Stimulated activated CD4-positive, alpha-beta T cell treated with anti-CD3 and anti-CD28 coated beads, Interleukin-12 subunit alpha, Interleukin-12 subunit beta, amount 100 ng/mL, for 24 hours (primary cell): ENCODE data around the gene CNTNAP3B.
"Not testable (repeated sequence)": the region's sequence is repeated elsewhere in the genome, so short reads cannot be mapped to it uniquely, and the experiment has no call there.

ENCODE experiments used
- DNase-seq, 2 experiments: peaks; one replicate each; pipeline ENCODE4 v3.0.0-alpha.2; 2020; ENCODE audit warnings: low read depth in 2 of 2

Gene CNTNAP3B

DNA sequence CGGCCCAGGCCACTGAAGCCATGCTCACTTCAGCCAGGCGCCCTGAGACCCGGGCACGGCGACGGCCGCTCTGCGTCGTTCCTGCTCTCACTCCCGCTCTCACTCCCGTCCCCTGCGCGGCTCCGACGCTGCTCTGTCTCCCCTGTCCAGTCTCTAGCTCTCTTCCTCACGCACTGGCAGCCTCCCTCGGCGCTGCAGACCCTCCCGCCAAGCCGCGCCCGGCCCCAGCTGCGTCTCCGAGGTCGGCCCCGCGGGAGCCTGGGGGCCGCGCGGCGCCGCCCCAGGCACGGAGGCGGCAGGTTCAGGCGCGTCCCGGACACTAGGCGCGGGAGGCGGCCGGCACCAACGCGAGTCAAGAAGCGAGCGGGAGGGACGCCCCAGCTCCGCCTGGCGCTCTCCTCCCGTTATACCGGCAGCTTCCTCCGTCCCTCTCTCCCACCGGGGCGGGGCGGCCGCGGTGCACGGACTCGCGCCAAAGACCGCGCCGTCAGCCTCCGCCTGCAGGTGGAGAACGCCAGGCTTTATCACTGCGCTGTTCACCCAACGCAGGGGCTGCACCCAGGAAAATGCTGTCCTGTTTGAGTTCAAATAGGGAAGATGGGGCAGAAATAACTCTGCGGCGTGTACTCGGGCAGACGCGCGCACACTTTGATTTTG, at the start of gene CNTNAP3B:
CNTNAP3B (minus strand) TSS at position 354 of the 657 bp plus-strand sequence; CDS start at position 22, 332 bp downstream.
- not testable (repeated sequence) for DNase-seq

DNA sequence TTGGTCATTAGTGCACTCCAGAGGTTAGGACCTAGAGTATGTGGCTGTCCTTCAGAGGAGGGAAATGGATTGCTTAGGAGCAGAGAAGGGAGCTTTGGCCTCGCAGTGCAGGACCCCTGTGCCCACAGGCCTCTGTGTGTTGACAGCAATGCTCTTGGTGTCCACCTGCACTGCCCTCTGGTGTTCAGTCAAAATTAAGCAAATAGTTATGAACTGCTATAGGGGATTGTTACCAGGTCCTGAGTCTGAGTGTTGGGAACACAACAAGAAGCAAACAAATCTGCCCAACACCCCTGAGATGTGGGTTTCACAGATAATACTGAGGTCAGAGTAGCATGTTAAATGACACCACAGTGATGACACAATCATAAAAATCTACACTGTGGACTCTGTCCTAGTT, 31.1 kb upstream of the CNTNAP3B start:
- DNase-seq = not testable (repeated sequence)

DNA sequence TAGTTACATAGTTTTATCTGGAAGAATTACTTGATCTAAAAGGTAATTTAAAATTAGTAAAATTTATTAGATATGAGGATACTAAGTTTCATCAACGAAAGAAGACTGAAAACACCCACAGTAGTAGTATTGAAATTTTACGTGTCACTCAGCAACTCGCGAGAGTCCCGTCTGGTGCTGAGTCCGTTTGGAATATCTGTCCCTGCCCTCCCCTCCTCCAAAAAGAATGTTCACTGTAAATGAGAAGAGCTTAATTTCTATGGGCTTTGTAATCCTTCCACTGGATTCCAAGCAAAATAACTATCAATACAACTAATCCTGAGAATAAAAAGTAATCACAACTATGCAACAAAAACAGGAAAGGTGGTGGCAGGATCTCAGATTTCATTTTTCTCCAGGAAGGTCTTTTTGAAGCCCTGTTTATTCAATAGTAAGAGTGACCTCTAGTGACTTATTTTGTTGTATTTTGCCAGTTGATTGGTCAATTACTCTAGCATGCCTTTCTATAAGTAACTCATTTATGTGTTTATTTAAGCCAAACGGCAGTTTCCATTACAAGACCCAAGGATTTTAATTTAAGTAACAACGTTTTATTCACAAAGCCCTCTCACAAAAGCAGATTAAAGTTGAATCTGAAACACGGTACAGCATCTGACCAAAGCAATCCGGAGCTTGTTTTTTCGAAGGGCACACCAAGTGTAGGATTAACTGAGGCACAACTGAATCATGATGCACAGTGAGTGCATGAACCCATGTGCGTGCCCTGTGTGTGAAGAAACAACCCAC, 2.0 kb downstream of the CNTNAP3B start:
- DNase-seq = not testable (repeated sequence)

DNA sequence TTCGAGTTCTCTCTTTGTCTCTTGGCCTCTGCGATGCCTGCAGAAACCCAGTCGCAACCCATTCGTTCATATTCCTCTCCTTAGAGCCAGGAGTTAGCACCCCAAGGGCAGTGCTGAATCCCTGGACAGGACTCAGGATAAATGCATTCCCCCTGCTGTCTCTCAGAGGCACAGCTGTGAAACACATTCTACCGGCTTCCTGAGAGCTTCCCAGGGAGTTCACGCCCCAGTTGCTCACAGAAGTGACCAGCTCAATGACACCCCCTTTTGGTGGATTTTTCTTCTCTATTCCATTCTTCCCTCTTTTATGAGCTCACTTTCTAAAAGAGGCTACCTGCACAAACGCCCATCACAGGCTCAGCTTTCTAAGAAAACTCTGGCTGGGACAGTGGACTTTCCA, 8.2 kb downstream of the CNTNAP3B start:
- not testable (repeated sequence) for DNase-seq

DNA sequence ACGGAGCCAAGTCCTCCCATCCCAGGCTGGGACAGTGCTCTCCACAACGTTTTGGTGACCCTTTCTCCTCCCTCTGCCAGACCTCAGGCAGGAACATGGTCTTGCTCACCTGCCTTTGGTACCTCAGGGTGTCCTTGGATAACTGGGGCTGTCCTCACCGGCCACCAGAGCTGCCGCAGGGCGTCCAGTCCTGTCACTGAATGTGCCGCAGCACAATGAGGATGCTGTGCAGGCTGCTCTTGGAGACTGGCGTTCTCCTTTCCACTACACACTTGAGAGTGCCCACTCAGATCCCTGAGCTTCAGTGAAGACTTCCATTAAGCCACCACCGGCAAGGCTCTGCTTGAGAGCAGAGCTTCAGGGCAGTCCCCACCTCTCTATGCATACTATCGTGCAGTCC, 33.3 kb downstream of the CNTNAP3B start:
- DNase-seq = not testable (repeated sequence)

DNA sequence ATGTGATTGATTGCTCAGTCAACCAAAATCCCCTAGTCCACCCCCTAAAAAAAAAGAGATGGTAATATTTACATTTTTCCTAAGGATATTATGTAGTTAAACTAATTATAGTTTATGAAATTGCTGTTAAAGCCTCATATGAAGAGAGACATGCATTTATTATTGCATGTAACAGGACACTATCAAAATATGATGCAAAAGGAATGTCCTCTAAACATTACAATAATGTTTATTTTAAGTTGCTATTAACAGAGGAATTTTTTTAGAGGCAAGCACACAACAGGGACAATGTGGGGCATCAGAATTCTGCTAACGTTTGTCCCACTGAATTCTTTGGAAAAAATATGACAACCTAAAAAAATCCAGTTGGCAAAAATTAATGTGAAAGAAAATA, 44.7 kb downstream of the CNTNAP3B start:
- not testable (repeated sequence) for DNase-seq

DNA sequence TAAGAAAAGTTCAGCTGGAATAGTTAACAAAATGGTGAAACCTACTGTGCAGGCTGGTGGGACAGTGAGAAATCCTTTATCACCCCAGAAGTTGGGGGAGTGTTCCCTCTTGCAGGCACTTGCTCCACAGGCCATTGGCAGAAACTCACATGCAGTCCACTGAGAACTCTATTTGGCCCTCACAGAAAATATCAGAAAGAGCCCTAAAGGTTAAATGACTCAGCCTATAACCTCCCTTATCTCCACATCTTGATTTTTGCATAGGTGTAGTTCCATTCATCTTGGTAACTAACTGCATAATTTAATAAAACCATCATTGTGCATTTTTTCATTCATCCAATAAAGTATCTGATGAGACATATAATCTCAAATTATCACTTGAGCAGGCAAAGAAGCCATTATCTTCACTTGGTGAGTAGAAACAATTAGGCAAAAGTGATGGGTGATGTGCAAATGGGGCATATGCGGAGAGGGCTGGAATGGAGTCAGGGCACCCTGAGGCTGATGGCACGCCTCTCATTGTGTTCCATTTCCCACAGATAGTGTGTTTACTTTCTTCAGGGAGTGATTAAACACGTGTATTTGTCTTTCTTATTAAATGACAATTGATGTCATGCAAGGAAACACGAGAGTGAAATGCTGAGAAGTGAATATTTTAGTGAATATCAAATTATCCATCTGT, 45.2 kb downstream of the CNTNAP3B start:
- DNase-seq = not testable (repeated sequence)

DNA sequence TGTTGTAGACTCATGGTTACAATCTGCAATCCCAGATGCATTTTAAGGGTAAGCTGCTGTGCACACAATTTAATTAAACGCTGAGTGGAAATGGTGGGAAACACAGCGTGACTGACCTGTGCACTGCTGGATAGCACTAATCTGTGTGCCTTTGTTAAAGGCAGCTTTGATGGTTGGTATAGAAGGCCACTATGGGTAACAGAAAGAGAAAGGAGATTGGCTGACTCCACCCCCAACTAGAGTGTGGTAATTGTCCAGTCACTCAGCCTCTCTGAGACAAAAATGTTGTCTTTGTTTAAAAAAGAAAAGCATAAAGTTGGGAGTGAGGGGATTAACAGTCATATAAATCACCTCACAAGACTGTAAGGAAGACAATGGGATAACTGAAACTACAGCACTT, 48.9 kb downstream of the CNTNAP3B start:
- DNase-seq = not testable (repeated sequence)

DNA sequence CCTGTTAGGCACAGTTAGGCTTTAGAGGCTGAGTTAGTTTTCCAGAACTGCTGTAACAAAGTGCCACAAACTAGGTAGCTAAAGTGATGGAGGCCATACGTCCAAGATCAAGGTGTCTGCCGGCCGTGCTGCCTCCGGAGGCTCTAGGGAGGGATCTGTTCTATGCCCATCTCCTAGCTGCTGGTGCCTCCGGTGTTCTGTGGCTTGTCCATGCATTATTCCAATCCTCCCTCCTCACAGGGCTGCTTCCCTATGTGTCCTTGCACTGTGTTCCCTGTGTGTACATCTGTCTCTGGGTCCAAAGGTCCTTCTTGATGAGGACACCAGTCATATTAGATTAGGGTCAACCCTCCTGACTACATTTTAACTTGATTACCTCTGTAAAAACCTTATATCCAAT, 54.4 kb downstream of the CNTNAP3B start:
- DNase-seq = not testable (repeated sequence)

DNA sequence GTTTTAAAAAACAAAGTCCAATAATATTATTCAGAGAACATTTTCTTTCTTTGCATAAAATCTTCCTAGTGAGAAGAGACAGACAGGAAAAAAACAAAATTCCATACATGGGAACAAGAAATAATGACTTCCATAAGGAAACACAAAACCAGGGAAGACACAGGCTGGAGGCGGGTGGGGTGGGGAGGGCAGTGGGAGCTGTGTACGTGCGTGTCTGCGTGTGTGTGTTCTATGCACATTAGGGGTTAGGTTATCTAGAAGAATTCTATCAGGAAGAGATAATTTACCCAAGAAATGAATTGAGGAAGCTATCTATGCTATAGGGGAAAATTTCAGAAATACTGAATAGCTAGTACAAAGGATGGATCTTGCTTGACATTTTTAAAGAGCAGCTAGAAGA, 58.2 kb downstream of the CNTNAP3B start:
- DNase-seq = not testable (repeated sequence)

DNA sequence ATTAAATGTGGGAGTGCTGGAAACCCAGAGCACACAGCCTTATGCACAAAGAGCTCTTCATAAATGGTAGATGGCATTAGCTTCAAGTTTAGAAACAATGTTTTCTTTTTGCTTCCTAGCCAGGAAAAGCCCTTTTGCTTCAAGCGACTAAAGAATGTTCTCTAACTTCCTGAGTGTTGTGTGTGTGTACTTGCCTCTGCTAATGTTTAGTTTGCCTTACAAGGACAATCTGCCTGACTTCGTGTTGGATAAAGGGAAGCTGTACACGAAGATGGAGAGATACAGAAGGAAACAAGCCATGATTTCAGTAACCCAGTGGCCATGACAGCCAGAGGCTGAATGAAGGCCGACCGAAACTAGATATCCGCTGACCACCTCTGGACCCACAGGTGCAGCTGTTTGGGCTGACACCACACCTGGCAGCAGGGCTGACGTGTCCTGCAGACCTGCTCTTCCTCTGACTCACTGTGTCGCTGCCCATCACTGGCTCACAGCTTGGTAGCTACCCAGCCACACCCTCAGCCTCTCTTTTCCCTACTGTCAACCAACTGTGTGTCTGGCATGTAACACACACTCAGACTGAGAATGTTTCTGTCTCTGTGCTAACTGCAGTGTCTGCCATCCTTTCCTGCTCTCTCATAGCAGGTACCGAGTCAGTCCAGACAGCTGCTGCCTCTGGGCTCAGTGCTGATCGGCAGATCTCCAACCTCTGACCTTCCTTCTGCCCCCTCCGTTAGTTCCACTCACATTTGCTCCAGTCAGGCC, 59.0 kb downstream of the CNTNAP3B start:
- DNase-seq = not testable (repeated sequence)

DNA sequence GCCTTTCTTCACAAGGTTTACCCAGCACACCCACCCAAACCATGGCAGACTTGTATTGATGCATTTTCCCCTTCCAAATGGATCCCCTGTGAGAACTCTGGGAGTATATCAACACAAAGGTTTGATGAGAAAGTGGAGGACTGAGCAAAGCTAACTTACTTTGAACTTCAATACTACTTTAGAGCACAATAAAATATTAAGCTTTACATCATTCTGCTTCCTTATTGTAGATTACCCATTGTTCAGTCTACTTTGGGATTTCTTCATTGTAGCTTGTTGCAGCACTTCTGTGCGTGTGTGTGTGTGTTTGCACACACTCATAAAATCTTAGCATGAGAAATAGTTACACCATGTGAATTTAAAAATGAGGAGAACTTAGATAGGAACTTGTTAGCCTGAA, 75.4 kb downstream of the CNTNAP3B start:
- DNase-seq = not testable (repeated sequence)

DNA sequence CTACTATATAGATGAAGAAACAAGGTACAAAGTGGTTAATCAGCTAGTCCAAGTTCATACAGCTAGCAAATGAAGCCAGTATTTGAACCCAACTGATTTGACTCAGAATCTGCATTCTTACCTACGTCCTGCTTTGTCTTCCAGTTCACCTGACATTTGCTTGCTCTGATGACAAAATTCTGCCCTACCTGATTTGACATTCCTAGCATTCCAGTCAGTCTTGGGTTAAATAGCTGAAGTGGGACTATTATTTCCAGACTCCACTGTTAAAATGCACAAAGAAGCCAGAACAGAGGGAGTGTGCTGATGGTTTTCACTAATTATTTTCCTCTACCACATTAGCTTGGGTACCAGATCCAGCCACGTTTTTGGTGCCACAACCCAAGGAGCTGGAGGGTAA, 78.5 kb downstream of the CNTNAP3B start:
- DNase-seq = not testable (repeated sequence)

DNA sequence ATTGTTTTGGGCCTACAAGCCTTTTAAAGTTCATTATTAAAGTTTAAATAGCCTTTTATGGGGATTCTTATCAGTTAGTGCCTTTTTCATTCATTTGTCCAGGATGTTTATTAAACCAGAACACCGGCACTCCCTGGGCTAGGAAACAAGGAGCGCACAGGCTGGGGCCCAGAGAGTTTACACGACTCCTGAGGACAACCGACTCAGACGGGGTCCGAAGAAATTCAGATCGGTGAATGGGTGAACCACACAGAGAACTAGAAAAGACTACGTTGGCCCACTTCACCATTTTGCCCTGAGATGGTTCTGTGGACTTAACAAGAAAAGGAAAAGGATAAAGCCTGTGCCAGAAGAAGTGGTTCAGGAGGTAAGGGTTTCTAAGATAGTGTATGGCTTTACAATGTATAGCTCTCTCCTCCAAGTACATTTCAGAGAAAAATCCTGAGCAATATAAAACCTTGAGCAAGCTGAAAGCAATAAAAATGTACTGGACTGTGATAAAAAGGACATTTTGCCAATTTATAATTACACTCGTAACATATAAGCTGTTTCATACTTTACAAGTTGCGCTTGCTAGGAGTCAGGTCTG, 84.7 kb downstream of the CNTNAP3B start:
- not testable (repeated sequence) for DNase-seq

DNA sequence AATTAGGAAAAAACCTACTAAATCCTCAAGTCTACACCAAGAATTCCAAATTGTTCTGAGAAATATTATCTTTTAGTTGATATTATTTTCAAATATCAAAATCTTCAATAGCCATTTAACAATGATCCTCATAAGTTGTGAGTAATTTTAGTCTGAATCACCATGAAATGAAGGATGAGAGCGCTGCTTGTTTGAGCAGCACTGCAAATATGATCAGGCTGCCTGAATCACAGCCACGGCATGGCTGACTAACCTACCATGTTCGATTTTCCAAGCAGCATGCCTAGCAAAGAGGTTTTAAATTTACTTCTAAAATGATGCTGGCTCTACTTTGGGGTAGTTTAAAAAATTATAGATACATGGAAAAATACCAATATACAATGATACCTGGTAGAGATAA, 95.7 kb downstream of the CNTNAP3B start:
- DNase-seq = not testable (repeated sequence)

DNA sequence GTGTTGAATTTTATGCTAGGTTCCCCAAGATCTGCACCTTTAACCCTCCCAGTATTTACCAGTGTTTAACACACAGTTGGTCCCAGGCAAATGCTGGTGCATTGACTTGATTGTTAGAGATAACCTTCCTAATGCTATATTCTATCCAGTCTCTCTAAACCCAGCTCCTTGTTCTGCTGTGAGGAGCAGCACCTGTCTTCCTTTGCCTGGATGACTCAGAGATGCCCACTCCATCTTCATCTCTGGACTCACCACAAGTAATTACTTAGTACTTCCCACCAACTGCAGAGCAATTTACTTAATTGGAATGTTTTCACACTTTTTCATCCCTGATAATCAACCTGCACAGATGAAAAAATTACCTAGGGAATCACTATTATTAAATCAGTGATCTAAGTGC, 108.6 kb downstream of the CNTNAP3B start:
- DNase-seq = not testable (repeated sequence)

DNA sequence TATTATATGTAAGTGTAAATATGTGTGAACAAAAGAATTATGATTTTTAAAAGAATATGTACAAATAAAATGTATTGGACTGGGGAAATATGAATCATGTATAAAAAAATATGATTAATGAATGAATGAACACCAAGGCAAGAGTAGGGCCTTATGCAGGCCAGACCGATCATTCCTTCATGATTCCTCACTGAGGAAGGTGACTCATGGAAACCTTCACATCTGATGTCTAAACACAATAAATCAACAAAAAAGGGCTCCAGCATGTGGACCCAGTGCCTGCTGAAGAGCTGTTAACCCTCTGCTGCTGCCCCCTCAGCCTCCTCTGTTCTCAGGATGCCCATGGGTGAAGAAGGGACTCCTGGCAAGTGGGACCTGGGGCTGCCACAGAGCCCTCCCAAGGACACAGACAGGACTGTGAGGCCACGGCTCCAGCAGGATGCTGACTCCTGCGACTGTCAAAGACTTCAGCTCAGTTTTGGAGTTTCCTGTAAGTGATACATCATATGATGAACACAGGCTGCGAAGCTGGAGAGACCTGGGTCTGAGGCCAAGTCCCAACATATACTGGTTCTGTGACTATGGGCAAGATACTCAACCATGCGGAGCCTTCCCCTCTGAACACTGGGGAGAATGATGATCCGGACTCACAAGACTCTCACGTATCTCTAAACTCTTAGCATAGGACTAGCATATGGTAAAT, 110.9 kb downstream of the CNTNAP3B start:
- not testable (repeated sequence) for DNase-seq

DNA sequence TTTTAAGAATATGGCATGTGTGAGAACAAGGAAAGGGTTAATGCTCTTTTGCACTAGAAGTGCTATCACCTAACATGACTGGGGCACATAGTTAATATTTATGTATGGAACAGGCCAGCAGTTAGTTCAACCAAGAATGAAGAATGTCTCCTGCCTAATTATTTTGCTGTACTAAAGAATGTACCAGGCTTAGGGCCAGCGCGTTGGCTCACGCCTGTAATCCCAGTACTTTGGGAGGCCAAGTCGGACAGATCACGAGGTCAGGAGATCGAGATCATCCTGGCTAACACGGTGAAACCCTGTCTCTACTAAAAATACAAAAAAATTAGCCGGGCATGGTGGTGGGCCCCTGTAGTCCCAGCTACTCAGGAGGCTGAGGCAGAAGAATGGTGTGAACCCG, 114.9 kb downstream of the CNTNAP3B start:
- DNase-seq = not testable (repeated sequence)

DNA sequence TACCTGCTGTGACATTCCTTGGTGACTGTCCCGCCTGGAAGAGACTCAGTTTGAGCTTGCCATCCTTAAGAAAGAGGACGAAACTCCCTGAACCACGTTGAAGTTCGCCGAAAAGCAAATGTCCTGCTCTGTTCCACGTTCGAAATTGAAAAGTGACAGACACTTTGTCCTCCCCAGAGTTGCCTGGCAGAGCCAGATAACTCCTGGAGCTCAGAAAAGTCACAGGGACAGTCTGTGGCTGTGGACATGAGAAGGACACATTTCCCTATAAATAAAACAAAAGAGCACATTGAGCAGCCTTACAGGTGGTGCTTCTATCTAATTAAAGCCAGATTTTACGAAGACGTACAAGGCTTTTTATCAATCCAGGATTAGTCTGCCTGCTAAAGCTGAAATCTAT, 137.6 kb downstream of the CNTNAP3B start:
- not testable (repeated sequence) for DNase-seq

DNA sequence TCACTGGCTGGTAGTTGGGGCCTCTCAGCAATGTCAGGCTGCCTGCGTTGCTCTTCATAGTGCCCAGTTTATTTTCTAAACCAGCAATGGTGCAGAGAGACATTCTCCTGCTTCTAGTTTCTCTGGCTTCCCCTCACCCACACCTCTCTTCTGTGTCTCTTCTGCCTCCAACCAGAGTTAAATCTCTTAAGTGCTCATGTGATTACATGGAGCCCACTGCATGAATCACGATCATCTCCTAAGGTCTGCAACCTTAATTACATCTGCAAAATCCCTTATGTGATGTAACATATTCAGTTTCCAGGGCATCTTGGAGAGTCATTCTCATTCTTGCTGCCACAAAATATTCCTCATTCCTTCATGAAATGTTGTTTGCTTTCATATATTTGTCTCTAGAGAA, 149.0 kb downstream of the CNTNAP3B start:
- DNase-seq = not testable (repeated sequence)
